GM12872 (cell line): ENCODE measurements around the gene HOOK1.

Experiments
- TF ChIP-seq, protein P1 (sequence below): IDR thresholded peaks from 3 replicates; pipeline ENCODE4 v1.5.1; 2011; ENCODE audit warnings: low read depth, mild to moderate bottlenecking, low read length, moderate library complexity; ENCODE audit not compliant: insufficient read depth

Gene HOOK1

GRCh38 chr1:59879574-59879973, 64.8 kb downstream of the HOOK1 start:
- TF ChIP-seq, protein P1, sequence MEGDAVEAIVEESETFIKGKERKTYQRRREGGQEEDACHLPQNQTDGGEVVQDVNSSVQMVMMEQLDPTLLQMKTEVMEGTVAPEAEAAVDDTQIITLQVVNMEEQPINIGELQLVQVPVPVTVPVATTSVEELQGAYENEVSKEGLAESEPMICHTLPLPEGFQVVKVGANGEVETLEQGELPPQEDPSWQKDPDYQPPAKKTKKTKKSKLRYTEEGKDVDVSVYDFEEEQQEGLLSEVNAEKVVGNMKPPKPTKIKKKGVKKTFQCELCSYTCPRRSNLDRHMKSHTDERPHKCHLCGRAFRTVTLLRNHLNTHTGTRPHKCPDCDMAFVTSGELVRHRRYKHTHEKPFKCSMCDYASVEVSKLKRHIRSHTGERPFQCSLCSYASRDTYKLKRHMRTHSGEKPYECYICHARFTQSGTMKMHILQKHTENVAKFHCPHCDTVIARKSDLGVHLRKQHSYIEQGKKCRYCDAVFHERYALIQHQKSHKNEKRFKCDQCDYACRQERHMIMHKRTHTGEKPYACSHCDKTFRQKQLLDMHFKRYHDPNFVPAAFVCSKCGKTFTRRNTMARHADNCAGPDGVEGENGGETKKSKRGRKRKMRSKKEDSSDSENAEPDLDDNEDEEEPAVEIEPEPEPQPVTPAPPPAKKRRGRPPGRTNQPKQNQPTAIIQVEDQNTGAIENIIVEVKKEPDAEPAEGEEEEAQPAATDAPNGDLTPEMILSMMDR, result peak; percentile 46

GRCh38 chr1:59879996-59880505, 65.3 kb downstream of the HOOK1 start:
- TF ChIP-seq, protein P1, result no peak

- TF ChIP-seq, protein P1, result no peak
Observed at GRCh38 chr1:59880735-59881134, 66.0 kb downstream of the HOOK1 start.

DNA sequence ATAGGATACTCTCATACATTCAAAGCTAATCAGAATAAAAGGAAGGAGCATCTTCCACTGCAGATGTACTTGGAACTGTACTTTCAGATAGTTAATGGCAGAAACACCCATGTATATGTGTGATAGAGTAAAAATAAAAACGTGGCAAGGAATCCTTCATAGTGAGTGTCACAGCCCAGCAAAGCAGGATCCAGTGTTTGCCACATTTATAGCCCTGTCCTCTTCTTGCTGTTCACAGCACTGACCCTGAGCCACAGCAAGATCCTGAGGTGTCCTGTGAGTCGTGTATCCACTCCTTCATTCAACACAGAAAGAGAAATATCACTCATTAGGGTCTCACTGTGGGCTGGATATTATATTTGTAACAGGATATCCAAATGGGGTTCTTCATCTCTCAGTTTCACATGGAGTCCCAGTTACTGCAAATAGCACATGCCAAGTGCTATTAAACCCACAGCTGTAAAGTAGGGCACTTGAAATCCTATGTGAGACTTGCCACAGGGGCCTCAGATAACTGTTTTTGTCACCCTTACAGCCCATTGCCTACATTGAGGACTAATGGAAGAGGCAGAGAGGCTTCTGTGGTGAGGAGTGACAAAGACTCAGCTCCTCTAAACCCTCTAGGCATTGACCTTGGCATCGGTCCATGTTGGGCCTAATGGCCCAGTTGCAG, 70.5 kb downstream of the HOOK1 start:
- TF ChIP-seq, protein P1, result no peak

- TF ChIP-seq, protein P1, result no peak
Observed at GRCh38 chr1:59892841-59893811, 78.4 kb downstream of the HOOK1 start.

- TF ChIP-seq, protein P1, result no peak
Observed at GRCh38 chr1:59897165-59897564, 82.4 kb downstream of the HOOK1 start.

- TF ChIP-seq, protein P1, result no peak
Observed at GRCh38 chr1:59898927-59899326, 84.2 kb downstream of the HOOK1 start.
